NCI-H187 (cell line): ENCODE data around the gene GLRA3.
A peak's percentile ranks its signal among the peaks of the same experiment; 100 is the strongest.
"Not testable (repeated sequence)": the region's sequence is repeated elsewhere in the genome, so short reads cannot be mapped to it uniquely, and the experiment has no call there.

Experiments used
- DNase-seq, 2 experiments: peaks; one replicate each; lab custom pipeline; 2025; lab: John Stamatoyannopoulos, UW

GLRA3 gene

GRCh38 chr4:174658246-174658645, 170.8 kb downstream of the GLRA3 start:
- DNase-seq = no peak

GRCh38 chr4:174657472-174657871, 171.6 kb downstream of the GLRA3 start:
- DNase-seq = no peak

- no peak for DNase-seq
Observed at GRCh38 chr4:174654634-174655033, 174.4 kb downstream of the GLRA3 start.

- no peak for DNase-seq
Observed at GRCh38 chr4:174650711-174651355, 178.2 kb downstream of the GLRA3 start.

- DNase-seq = no peak
Observed at GRCh38 chr4:174648812-174649211, 180.2 kb downstream of the GLRA3 start.

GRCh38 chr4:174646326-174646725, 182.7 kb downstream of the GLRA3 start:
- no peak for DNase-seq

- DNase-seq = no peak
Observed at GRCh38 chr4:174640146-174640545, 188.9 kb downstream of the GLRA3 start.

GRCh38 chr4:174635732-174636131, 193.3 kb downstream of the GLRA3 start:
- no peak for DNase-seq

GRCh38 chr4:174633399-174633798, 195.6 kb downstream of the GLRA3 start:
- DNase-seq = no peak

GRCh38 chr4:174631901-174632758, 196.9 kb downstream of the GLRA3 start:
- DNase-seq = no peak

- DNase-seq = not testable (repeated sequence)
Observed at GRCh38 chr4:174629907-174630450, 199.1 kb downstream of the GLRA3 start.

GRCh38 chr4:174629265-174629664, 199.8 kb downstream of the GLRA3 start:
- DNase-seq = no peak

- no peak for DNase-seq
Observed at GRCh38 chr4:174628191-174628590, 200.9 kb downstream of the GLRA3 start.

- no peak for DNase-seq
Observed at GRCh38 chr4:174627473-174627872, 201.6 kb downstream of the GLRA3 start.

- no peak for DNase-seq
Observed at GRCh38 chr4:174626342-174627008, 202.6 kb downstream of the GLRA3 start.

GRCh38 chr4:174616661-174617060, 212.4 kb downstream of the GLRA3 start:
- no peak for DNase-seq

- DNase-seq = no peak
Observed at GRCh38 chr4:174613979-174614378, 215.1 kb downstream of the GLRA3 start.

- no peak for DNase-seq
Observed at GRCh38 chr4:174611792-174612191, 217.3 kb downstream of the GLRA3 start.

- no peak for DNase-seq
Observed at GRCh38 chr4:174607792-174608191, 221.3 kb downstream of the GLRA3 start.

GRCh38 chr4:174604198-174604597, 224.8 kb downstream of the GLRA3 start:
- DNase-seq = peak; percentile 7 to 30

- DNase-seq = no peak
Observed at GRCh38 chr4:174600391-174600790, 228.7 kb downstream of the GLRA3 start.

- DNase-seq = no peak
Observed at GRCh38 chr4:174598800-174599199, 230.2 kb downstream of the GLRA3 start.

- DNase-seq = no peak
Observed at GRCh38 chr4:174596513-174596912, 232.5 kb downstream of the GLRA3 start.
